ENCODE results near the gene LRRC8C.

DNA sequence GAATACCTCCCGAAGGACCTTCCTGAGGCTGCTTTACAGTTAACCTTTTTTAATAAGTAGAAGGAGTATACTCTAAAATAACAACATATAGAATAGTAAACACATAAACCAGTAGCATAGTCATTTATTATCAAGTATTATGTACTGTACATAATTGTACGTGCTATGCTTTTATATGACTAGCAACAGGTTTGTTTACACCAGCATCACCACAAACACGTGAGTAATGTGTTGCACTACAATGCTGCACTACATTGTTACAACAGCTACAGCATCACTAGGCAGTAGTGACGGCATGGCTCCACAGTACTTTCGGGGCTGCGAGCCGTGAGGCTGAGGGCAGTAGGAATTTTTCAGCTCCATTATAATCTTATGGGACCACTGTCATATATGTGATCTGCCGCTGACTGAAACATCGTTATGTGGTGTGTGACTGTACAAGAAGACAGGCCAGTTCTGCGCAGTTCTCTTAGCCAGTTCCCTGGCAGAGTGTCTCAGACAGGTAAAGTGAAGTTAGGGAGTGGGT lies 105.1 kb downstream of the LRRC8C start:
- TF ChIP-seq EZH2 (IDR thresholded peaks at IDR 0.05; ENCODE audit: insufficient read depth, poor library complexity, severe bottlenecking) (no peak), EZH2phosphoT487 (IDR thresholded peaks at IDR 0.05; ENCODE audit: insufficient read depth, low read depth) (no peak)
